Liver (tissue), 9 donors: ENCODE data around the gene DGCR2. TPM values are rescaled to one million over a fixed set of nuclear protein-coding genes. Genes with fewer than 3 reads are reported as not detected.
"Not testable (repeated sequence)": the region's sequence is repeated elsewhere in the genome, so short reads cannot be mapped to it uniquely, and the experiment has no call there.

ENCODE experiments used
- DNase-seq: peaks from one replicate; pipeline ENCODE4 v3.0.0-alpha.2; 2017; ENCODE audit warnings: low spot score
- H3K27ac ChIP-seq, 2 donors: one replicate each; pipeline ENCODE4 v1.7.0; 2013; ENCODE audit warnings: inconsistent platforms in 2 of 2, low read length in 2 of 2, control low read depth in 1 of 2, low read depth in 1 of 2, mild to moderate bottlenecking in 1 of 2
- H3K27me3 ChIP-seq, 4 donors: one replicate each; pipeline versions ENCODE4 v1.6.1 to v1.7.0; 2013; ENCODE audit warnings: low read length in 3 of 4, inconsistent platforms in 1 of 4, mild to moderate bottlenecking in 1 of 4, moderate library complexity in 1 of 4; ENCODE audit not compliant: control insufficient read depth in 4 of 4, insufficient read depth in 4 of 4
- H3K36me3 ChIP-seq, 4 donors: one replicate each; pipeline versions ENCODE4 v1.6.1 to v1.7.0; 2013; ENCODE audit warnings: low read length in 3 of 4, mild to moderate bottlenecking in 3 of 4, low read depth in 1 of 4, moderate library complexity in 1 of 4; ENCODE audit not compliant: control insufficient read depth in 4 of 4, insufficient read depth in 3 of 4
- H3K4me1 ChIP-seq, 4 donors: one replicate each; pipeline versions ENCODE4 v1.6.1 to v1.7.0; 2013; ENCODE audit warnings: low read length in 3 of 4, mild to moderate bottlenecking in 3 of 4, moderate library complexity in 1 of 4; ENCODE audit not compliant: control insufficient read depth in 4 of 4, insufficient read depth in 4 of 4
- H3K4me3 ChIP-seq, 3 donors: one replicate each; pipeline versions ENCODE4 v1.6.1 to v1.7.0; 2013; ENCODE audit warnings: low read length in 3 of 3, control low read depth in 1 of 3, low read depth in 1 of 3, mild to moderate bottlenecking in 1 of 3
- H3K9ac ChIP-seq, 2 donors: one replicate each; pipeline ENCODE4 v1.7.0; 2013; ENCODE audit warnings: low read length in 2 of 2, mild to moderate bottlenecking in 2 of 2, moderate library complexity in 2 of 2, control low read depth in 1 of 2, low read depth in 1 of 2
- H3K9me3 ChIP-seq, 4 donors: one replicate each; pipeline versions ENCODE4 v1.6.1 to v1.7.0; 2013; ENCODE audit warnings: low read length in 3 of 4; ENCODE audit not compliant: control insufficient read depth in 4 of 4
- FOXA1 ChIP-seq: IDR thresholded peaks from 2 replicates; pipeline ENCODE4 v1.6.1; 2016; ENCODE audit warnings: antibody characterized with exemption
- FOXA2 ChIP-seq: IDR thresholded peaks from 2 replicates; pipeline ENCODE4 v1.6.1; 2016; ENCODE audit warnings: antibody characterized with exemption
- GABPA ChIP-seq, 2 donors: IDR thresholded peaks in 1 of 2; conservative IDR thresholded peaks in 1 of 2; 2 replicates each; pipeline ENCODE4 v1.6.1; 2016; ENCODE audit warnings: antibody characterized with exemption in 2 of 2, mild to moderate bottlenecking in 1 of 2, moderate library complexity in 1 of 2
- HNF4A ChIP-seq, 2 donors: conservative IDR thresholded peaks; 2 replicates each; pipeline ENCODE4 v1.6.1; 2016; ENCODE audit warnings: antibody characterized with exemption in 2 of 2, mild to moderate bottlenecking in 2 of 2
- HNF4G ChIP-seq: IDR thresholded peaks from 2 replicates; pipeline ENCODE4 v1.6.1; 2016; ENCODE audit warnings: antibody characterized with exemption
- JUND ChIP-seq, 2 donors: IDR thresholded peaks; 2 replicates each; pipeline ENCODE4 v1.6.1; 2016; ENCODE audit warnings: antibody characterized with exemption in 2 of 2
- NR2F2 ChIP-seq: IDR thresholded peaks from 2 replicates; pipeline ENCODE4 v1.6.1; 2016; ENCODE audit warnings: antibody characterized with exemption
- RAD21 ChIP-seq, 2 donors: IDR thresholded peaks; 2 replicates each; pipeline ENCODE4 v1.6.1; 2016; ENCODE audit warnings: antibody characterized with exemption in 2 of 2, mild to moderate bottlenecking in 2 of 2
- REST ChIP-seq: IDR thresholded peaks from 2 replicates; pipeline ENCODE4 v1.6.1; 2016; ENCODE audit warnings: antibody characterized with exemption, mild to moderate bottlenecking
- RXRA ChIP-seq, 2 donors: IDR thresholded peaks; 2 replicates each; pipeline ENCODE4 v1.6.1; 2017 to 2018; ENCODE audit warnings: antibody characterized with exemption in 2 of 2, mild to moderate bottlenecking in 1 of 2
- SP1 ChIP-seq: IDR thresholded peaks from 2 replicates; pipeline ENCODE4 v1.6.1; 2018; ENCODE audit warnings: antibody characterized with exemption, mild to moderate bottlenecking
- TAF1 ChIP-seq: conservative IDR thresholded peaks from 2 replicates; pipeline ENCODE4 v1.6.1; 2016; ENCODE audit warnings: antibody characterized with exemption, mild to moderate bottlenecking
- YY1 ChIP-seq: IDR thresholded peaks from 2 replicates; pipeline ENCODE4 v1.6.1; 2016; ENCODE audit warnings: antibody characterized with exemption, mild to moderate bottlenecking
- ZBTB33 ChIP-seq: IDR thresholded peaks from 2 replicates; pipeline ENCODE4 v1.6.1; 2016; ENCODE audit warnings: antibody characterized with exemption
- WGBS: extraction: QIAGEN DNeasy Blood & Tissue Kit; methylation state at CpG from one replicate; pipeline ENCODE4 v1.1.7; 2013; 5-methylcytosine and 5-hydroxymethylcytosine counted together
- polyA plus RNA-seq, 2 donors: library from polyadenylated mRNA; stranded (reverse) in 1 of 2; unstranded in 1 of 2; fragments of 200-250 nt in 1 of 2; fragments of >200 nt in 1 of 2; fragmentation: Nextera tagmentation in 1 of 2; extraction: Ambion mirVana in 1 of 2; gene quantifications; one replicate each; pipeline versions ENCODE4 v1.2.1 to v1.2.3, GENCODE V29; 2013 to 2015
- total RNA-seq, 2 donors: library from RNA; depleted of rRNA; stranded (reverse); fragments of >200 nt; gene quantifications; one replicate each; pipeline ENCODE4 v1.2.3, GENCODE V29; 2014
- TF ChIP-seq, protein P1 (sequence below): fragments of 150-350 bp; IDR thresholded peaks from 2 replicates; pipeline ENCODE4 v1.5.1; 2017; ENCODE audit warnings: improper control_type of control experiment, low read depth, low read length; ENCODE audit not compliant: missing input control
- TF ChIP-seq, protein P2 (sequence below): IDR thresholded peaks from 2 replicates; pipeline ENCODE4 v1.6.1; 2016; ENCODE audit warnings: antibody characterized with exemption
- TF ChIP-seq, protein P3 (sequence below): IDR thresholded peaks from 2 replicates; pipeline ENCODE4 v1.6.1; 2016; ENCODE audit warnings: antibody characterized with exemption
- donor health status: healthy.
- donor health status: healthy.
- donor health status: healthy.
- donor health status: healthy.
- donor health status: healthy.

Gene DGCR2
- total and polyA plus RNA-seq, 4 donors = 11.2 to 30.0 (median 21.1) TPM

DNA sequence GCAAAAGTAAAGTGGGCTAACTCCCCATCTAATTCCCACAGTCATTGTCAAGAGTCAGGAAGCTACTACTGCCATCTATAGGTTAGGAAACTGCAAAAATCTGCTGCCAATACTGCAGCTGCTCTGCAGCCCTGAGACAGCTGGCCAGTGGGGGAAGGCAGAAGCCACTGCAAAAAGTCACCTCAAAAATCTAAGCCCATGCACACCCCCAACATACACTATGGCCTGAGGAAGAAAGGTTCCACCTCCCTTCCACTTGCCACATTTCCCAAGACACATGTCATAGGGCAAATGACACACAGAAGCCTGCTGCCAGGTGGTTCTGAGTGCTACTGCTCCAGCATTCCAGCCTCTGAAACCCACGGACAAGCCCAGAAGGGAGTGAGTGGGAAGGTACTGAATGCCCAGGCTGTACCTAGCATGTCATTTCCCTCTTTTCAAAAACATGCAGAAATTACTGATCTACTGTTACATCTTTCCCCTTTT lies 36.9 kb downstream of the DGCR2 start:
- H3K9ac ChIP-seq = no peak overlapping the region
- peak overlapping the region; percentile 19 to 73 for H3K27ac ChIP-seq
- WGBS = 45% methylated on average over 1 of the region's 1 CpG
- peaks cover 2 to 5% (median 4%) of the 10 kb centered on the region in 4 donors for H3K4me1 ChIP-seq
- TF ChIP-seq RAD21 (IDR thresholded peaks at IDR 0.05) (peak; percentile 62 to 66), YY1 (no peak), GABPA (IDR thresholded peaks at IDR 0.05 in 1 of 2, conservative IDR thresholded peaks at IDR 0.05 in 1 of 2) (no peak), JUND (IDR thresholded peaks at IDR 0.05) (no peak)
- TF ChIP-seq, protein P1, sequence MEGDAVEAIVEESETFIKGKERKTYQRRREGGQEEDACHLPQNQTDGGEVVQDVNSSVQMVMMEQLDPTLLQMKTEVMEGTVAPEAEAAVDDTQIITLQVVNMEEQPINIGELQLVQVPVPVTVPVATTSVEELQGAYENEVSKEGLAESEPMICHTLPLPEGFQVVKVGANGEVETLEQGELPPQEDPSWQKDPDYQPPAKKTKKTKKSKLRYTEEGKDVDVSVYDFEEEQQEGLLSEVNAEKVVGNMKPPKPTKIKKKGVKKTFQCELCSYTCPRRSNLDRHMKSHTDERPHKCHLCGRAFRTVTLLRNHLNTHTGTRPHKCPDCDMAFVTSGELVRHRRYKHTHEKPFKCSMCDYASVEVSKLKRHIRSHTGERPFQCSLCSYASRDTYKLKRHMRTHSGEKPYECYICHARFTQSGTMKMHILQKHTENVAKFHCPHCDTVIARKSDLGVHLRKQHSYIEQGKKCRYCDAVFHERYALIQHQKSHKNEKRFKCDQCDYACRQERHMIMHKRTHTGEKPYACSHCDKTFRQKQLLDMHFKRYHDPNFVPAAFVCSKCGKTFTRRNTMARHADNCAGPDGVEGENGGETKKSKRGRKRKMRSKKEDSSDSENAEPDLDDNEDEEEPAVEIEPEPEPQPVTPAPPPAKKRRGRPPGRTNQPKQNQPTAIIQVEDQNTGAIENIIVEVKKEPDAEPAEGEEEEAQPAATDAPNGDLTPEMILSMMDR = peak; percentile 25
- H3K9me3 ChIP-seq = no peaks in the 10 kb centered on the region
- no peak for DNase-seq
- H3K36me3 ChIP-seq = peaks cover 3 to 19% (median 9%) of the 10 kb centered on the region in 4 donors
- H3K4me3 ChIP-seq = no peak overlapping the region
- H3K27me3 ChIP-seq = no peaks in the 10 kb centered on the region

DNA sequence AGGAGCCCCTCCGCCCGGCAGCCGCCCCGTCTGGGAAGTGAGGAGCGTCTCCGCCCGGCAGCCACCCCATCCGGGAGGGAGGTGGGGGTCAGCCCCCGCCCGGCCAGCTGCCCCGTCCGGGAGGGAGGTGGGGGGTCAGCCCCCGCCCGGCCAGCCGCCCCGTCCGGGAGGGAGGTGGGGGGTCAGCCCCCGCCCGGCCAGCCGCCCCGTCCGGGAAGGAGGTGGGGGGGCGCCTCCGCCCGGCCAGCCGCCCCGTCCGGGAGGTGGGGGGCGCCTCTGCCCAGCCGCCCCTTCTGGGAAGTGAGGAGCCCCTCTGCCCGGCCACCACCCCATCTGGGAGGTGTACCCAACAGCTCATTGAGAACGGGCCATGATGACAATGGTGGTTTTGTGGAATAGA lies 37.6 kb downstream of the DGCR2 start:
- H3K27ac ChIP-seq, H3K4me3 ChIP-seq, H3K9me3 ChIP-seq, H3K9ac ChIP-seq, H3K4me1 ChIP-seq, H3K27me3 ChIP-seq, DNase-seq: not testable (repeated sequence)
- H3K36me3 ChIP-seq = peaks cover 3 to 21% (median 11%) of the 10 kb centered on the region in 4 donors
- 90% methylated on average over 32 of the region's 32 CpGs for WGBS

DNA sequence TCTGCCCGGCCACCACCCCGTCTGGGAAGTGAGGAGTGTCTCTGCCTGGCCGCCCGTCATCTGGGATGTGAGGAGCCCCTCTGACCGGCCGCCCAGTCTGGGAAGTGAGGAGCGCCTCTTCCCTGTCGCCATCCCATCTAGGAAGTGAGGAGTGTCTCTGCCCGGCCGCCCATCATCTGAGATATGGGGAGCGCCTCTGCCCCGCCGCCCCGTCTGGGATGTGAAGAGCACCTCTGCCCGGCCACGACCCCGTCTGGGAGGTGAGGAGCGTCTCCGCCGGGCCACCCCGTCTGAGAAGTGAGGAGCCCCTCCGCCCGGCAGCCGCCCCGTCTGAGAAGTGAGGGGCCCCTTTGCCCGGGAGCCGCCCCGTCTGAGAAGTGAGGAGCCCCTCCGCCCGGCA lies 38.1 kb downstream of the DGCR2 start:
- not testable (repeated sequence) for H3K9me3 ChIP-seq, H3K4me3 ChIP-seq, H3K9ac ChIP-seq, H3K27ac ChIP-seq, DNase-seq, H3K4me1 ChIP-seq, H3K27me3 ChIP-seq
- WGBS = 97% methylated on average over 30 of the region's 30 CpGs
- H3K36me3 ChIP-seq = peaks cover 3 to 21% (median 11%) of the 10 kb centered on the region in 4 donors

- Histone ChIP-seq H3K27ac (no peak overlapping the region), H3K4me1 (peaks cover 2 to 5% (median 4%) of the 10 kb centered on the region in 4 donors), H3K36me3 (peaks cover 2 to 15% (median 9%) of the 10 kb centered on the region in 4 donors), H3K4me3 (no peak overlapping the region), H3K27me3 (no peaks in the 10 kb centered on the region), H3K9ac (no peak overlapping the region), H3K9me3 (no peaks in the 10 kb centered on the region)
- 96% methylated on average over 13 of the region's 13 CpGs for WGBS
- no peak for DNase-seq
- TF ChIP-seq, protein P2, sequence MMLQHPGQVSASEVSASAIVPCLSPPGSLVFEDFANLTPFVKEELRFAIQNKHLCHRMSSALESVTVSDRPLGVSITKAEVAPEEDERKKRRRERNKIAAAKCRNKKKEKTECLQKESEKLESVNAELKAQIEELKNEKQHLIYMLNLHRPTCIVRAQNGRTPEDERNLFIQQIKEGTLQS = no peak
- TF ChIP-seq RAD21 (IDR thresholded peaks at IDR 0.05) = no peak
- TF ChIP-seq REST = no peak
- TF ChIP-seq HNF4G = no peak
- TF ChIP-seq, protein P3, sequence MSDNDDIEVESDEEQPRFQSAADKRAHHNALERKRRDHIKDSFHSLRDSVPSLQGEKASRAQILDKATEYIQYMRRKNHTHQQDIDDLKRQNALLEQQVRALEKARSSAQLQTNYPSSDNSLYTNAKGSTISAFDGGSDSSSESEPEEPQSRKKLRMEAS = no peak
- no peak for TF ChIP-seq YY1
- no peak for TF ChIP-seq HNF4A (conservative IDR thresholded peaks at IDR 0.05)
- TF ChIP-seq SP1 = no peak
- TF ChIP-seq FOXA2 = no peak
- no peak for TF ChIP-seq GABPA (IDR thresholded peaks at IDR 0.05 in 1 of 2, conservative IDR thresholded peaks at IDR 0.05 in 1 of 2)
- no peak for TF ChIP-seq RXRA (IDR thresholded peaks at IDR 0.05)
- TF ChIP-seq ZBTB33 = no peak
- TF ChIP-seq JUND (IDR thresholded peaks at IDR 0.05) = no peak
- TF ChIP-seq TAF1 = no peak
- no peak for TF ChIP-seq NR2F2
- TF ChIP-seq FOXA1 = no peak
Observed at GRCh38 chr22:19082793-19083192, 39.4 kb downstream of the DGCR2 start.
